Effector CD4-positive, alpha-beta T cell (primary cell): ENCODE measurements around the gene OTOG.

Source experiments
- DNase-seq: peaks from one replicate; pipeline ENCODE4 v3.0.0-alpha.2; 2020

The OTOG gene

GRCh38 chr11:17563961-17564686 is 17.1 kb downstream of the OTOG start:
- DNase-seq: no peak

DNA sequence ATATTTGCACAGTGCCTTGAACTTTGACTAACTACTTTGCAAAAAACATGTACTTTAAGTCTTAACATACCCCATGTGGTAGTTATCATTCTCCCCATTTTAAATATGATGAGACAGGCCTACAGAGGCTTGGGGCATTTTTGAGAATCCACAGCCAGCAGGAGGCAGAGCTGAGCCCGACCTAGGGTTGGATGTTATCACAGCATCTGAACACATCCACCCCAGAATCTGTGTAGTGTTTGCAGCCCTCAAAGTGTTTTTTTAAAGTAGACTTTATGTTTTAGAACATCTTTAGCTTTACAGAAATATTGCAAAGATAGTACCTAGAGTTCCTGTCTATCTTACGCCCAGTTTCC is 17.6 kb downstream of the OTOG start:
- no peak for DNase-seq

GRCh38 chr11:17568944-17569343 is 21.9 kb downstream of the OTOG start:
- no peak for DNase-seq

DNA sequence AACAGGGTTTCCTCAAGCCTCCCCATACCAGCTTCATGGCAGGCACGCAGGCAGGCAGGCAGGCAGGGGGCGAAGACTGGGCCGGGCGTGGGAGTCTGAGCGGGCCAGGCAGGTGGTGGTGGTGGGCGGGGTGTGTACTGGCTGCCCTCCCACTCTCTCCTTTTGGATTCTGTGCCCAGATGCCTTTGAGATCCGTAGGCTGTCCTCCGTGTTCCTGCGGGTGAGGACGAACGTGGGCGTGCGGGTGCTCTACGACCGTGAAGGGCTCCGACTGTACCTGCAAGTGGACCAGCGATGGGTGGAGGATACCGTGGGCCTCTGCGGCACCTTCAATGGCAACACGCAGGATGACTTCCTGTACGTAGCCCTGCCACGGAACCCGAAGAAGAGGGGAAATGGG is 23.0 kb downstream of the OTOG start:
- no peak for DNase-seq

DNA sequence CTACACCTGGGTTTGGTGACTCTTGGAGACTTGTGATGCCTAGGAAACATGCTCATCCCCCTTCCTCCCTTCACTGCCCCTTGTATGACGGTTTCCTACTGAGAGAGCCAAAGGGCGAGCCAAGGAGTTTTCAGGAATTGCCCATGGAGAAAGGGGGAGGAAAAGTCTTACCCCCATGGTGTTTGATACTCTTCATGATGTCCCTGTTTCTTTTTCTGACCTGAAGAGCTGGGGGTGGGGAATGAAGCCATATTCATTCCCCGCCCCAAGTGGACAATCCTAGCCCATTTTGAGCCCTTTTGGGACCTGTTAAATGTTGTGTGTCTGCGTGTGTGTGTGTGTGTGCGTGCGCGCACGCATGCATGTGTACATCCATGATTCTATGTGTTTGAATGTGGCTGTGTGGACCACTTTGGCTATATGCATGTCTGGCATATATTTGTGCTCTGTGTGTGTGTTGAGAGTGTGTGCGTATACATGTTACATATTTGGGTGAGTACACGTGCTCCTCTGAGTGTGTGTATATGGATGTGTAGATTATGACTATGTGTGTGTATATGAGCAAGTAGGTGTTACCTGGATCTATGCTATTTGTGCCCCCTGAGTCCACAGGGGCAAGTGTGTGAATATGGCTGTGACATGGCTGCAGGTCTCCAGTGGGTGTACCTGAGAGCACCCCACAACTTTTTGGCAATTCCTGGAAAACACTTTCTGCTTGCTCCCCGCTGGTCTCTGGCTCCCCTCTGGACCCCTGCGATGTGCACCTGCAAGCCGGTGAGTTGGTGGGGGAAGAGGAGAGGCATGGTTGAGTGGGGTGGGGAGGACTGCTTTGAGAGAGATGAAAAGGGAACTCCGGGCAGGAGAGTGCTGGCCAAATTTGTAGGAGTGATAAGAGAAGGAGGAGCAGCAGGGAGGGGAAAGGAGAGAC is 24.6 kb downstream of the OTOG start:
- DNase-seq: no peak

GRCh38 chr11:17572359-17572690 is 25.3 kb downstream of the OTOG start:
- no peak for DNase-seq

- DNase-seq: no peak
These were observed 25.9 kb downstream of the OTOG start for GRCh38 chr11:17572791-17573460.

DNA sequence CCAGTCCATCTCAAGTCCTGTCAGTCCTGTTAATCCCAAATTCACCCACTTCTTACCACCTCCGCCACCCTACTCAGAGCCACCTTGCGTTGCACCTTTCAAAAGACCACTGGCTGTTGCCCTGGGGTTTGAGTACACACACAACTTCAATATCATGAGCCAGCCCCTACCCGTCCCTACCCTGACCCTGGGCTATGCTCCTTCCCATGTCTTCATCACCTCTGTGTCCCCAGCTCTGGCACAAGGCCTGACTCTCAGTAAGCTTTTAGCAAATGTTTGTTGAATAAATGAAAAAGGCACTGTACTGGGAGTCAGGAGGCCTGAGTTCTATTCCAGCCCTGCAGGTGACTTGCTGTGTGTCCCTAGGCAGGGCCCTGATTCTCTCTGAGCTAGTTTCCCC is 26.5 kb downstream of the OTOG start:
- DNase-seq: no peak

GRCh38 chr11:17574141-17575091 is 27.4 kb downstream of the OTOG start:
- no peak for DNase-seq

DNA sequence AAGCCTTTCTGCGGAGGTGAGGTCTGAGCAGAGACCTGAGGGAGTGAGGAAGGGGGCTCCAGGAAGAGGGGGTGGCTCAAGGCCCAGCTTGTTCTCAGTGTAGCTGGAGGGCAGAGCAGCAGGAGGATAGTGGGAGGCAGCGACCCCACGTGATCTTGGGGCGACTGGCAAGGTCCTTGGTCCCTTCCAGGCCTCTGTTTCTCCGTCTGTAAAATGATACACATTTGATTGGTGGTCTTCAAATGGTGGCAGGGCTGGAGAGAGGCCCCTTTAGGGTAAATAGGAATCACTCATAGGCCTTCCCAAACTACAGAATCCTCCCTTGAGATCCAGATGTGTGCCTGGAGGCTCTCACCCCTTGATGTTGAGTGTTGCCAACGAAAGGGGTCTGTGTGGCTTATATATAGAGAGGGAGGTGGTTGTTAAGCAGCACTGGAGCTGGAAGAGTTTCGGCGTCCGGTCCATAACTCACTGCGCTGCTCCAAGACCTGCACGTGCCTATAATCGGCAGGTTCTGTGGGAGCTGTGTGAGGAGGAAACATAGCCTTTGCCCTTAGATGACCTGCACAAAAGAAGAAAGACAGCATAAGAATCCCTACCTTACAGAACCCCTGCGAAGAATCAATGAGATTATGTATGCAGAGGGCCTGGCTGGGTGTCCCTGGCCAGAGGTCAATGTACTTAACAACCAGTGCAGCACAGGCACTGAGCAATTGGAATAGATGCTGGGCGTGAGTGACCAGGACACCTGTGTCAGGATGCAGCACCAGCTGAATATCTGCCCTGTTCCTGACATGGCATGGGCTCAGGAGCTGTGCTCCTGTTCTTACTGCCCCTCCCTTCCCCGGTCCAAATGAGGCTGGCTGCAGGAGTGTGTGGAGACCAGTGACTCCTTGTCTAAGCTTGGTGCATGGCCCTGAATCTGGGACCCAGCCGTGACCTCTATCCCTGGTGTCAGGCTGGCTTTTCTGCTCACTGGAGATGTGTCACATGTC is 28.7 kb downstream of the OTOG start:
- DNase-seq: no peak

DNA sequence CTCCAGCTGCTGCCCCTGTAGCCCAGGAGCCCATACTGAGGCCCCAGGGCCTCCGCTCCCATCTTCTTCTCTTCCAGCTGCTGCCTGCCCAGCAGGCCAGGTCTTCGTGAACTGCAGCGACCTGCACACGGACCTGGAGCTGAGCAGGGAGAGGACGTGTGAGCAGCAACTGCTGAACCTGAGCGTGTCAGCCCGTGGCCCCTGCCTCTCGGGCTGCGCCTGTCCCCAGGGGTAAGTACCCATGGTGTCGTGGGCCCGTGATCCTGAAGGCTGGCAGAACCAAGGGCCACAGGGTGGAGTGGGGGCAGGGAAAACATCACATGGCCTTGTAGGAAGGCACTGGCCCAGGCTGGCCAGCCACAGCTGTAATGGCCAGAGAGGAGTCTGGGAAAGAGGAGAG is 31.2 kb downstream of the OTOG start:
- DNase-seq: no peak

- DNase-seq: no peak
These were observed 31.9 kb downstream of the OTOG start for GRCh38 chr11:17578958-17579357.

- no peak for DNase-seq
These were observed 32.4 kb downstream of the OTOG start for GRCh38 chr11:17579451-17579850.

DNA sequence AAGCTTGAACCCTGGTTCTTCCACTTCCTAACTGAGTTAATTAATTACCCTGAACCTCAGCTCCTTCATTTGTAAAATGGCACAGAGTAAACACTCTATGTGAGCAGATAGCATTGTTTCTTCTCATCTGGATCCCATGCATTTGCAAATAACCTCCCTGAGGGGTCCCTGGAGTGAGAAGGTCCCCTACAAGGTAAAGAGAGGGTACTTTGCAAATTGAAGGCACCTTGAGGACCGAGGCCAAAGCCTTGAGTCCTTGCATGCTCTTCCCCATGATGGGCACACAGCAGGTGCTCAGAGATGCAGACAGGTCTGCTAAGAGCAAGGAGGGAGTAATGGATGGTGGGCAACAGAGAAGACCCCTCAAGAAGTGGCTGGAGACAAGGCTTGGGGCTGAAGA is 33.2 kb downstream of the OTOG start:
- no peak for DNase-seq

DNA sequence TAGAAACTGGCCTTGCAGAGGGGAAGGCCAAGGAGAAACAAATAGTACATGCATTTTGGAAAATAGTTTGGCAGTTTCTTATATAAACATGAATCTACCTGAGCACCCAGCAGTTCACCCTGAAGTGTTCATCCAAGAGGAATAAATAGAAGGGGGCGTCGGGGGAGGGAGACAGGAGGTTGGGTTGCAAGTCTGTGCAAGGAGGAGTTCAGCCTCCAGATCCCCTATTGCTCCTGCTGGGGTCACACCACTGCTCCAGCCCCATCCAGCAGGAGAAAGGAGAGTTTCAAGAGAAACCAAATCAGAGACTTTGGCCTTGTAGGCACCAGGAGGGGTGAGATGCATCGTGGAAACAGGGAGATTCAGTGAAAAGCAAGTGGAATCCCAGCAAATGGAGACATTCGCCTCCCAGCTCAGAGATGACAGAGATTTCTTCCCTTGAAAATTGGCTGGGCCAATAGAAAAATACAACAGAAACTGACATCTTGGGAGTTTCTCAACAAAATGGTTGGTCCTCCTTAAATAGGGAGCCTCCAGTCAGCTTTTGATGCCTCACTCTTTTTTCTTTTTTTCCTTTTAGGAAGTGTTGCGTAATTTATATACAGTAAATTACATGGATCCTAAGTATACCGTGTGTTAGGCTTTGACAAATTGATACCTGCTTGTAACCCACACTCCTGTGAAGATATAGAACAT is 34.1 kb downstream of the OTOG start:
- DNase-seq: no peak

DNA sequence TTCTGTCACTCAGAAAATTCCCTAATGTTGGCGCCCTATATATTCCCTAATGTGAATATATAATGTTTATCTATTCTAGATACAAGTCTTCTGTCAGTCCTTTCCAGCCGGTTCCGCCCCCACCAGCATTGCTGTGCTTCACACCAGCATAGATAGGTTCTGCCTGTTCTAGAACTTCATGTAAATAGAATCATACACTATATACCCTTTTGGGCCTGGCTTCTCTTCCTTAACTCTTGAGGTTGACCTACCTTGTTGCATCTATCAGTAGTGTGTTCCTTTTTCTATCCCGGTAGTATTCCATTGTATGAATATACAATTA is 34.6 kb downstream of the OTOG start:
- no peak for DNase-seq

DNA sequence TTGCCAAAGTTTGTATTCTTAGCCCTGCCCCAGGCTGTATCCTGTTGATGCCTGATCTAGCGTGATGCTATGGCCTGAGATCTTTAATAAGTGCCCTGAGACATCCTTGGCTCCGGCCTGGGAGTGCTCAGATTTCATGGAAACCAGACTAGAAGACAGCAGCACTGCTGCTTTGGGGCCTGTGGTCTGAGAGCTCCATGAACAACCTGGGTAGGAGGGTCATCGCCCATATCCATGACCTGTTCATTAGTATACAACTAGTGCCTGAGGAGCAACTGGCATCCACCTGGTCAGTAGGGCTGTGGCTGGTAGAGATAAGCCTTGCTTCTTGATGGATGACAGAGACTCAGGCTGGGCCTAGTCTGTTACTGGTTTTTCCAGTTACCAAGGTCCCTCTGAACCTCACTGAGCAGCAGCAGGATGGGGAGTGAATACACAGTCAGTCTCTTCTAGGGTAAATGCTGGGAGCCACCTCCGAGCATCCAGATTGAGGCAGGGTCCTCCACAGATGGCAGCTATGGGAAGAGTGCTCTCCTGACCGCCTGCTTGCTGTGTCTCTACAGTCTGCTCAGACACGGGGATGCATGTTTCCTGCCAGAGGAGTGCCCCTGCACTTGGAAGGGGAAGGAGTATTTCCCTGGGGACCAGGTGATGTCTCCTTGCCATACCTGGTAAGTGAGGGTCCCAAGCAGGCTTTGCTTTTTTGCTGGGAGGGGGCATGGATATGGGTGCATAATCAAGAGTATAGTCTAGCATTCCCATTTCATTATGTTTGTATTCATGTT is 39.0 kb downstream of the OTOG start:
- no peak for DNase-seq

GRCh38 chr11:17588166-17588565 is 41.1 kb downstream of the OTOG start:
- DNase-seq: no peak

- no peak for DNase-seq
These were observed 41.7 kb downstream of the OTOG start for GRCh38 chr11:17588721-17589120.

DNA sequence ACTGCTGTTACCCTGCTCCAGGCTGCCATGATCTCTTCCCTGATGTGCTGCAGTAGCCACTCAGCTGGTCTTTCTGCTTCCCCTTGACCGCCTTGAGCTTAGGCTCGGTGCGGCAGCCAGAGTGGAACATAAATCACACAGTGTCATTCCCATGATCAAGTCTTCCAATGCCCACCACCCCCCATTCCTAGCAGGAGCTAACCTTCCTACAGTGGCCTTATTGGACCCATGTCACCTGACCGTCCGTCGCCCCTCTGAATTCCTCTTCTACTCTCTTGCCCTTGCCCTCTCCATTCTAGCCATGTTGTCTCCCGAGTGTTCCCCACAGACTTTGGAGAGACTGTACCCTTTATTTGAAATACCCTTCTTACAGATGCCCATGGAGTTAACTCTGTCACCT is 43.4 kb downstream of the OTOG start:
- no peak for DNase-seq
